SK-N-MC (cell line): ENCODE data around the gene XPC.

ENCODE experiments used
- DNase-seq: peaks from one replicate; pipeline ENCODE4 v3.0.0-alpha.2; 2011; ENCODE audit warnings: low read depth, low spot score
- H3K27ac ChIP-seq: fragments of 200-600 bp; sonication (generic); 2 replicates; pipeline ENCODE4 v1.5.1; 2016; ENCODE audit warnings: mixed run types
- H3K36me3 ChIP-seq: fragments of 200-600 bp; sonication (generic); 2 replicates; pipeline ENCODE4 v1.6.1; 2017; ENCODE audit warnings: antibody characterized with exemption, low read length, mixed read lengths; ENCODE audit not compliant: insufficient read depth
- H3K4me3 ChIP-seq: fragments of 200-600 bp; sonication (generic); 2 replicates; pipeline ENCODE4 v1.5.1; 2016
- H3K9ac ChIP-seq: fragments of 200-600 bp; sonication (generic); 2 replicates; pipeline ENCODE4 v1.8.0; 2017; ENCODE audit warnings: mixed run types, mixed read lengths; ENCODE audit not compliant: insufficient read length
- H3K9me3 ChIP-seq: fragments of 200-600 bp; sonication (generic); 2 replicates; pipeline ENCODE4 v1.6.1; 2017; ENCODE audit warnings: low read depth, mild to moderate bottlenecking, antibody characterized with exemption, low read length, moderate library complexity, mixed read lengths
- EZH2 ChIP-seq: fragments of 200-600 bp; sonication (generic); IDR thresholded peaks from one replicate; pipeline ENCODE4 v1.6.1; 2017; ENCODE audit warnings: antibody characterized with exemption
- FOXP2 ChIP-seq: optimal IDR thresholded peaks from 2 replicates; pipeline ENCODE3; 2011; ENCODE audit warnings: mild to moderate bottlenecking, moderate library complexity; ENCODE audit not compliant: insufficient read depth; ENCODE audit errors: extremely low read length, control extremely low read depth
- POLR2AphosphoS5 ChIP-seq: IDR thresholded peaks from 2 replicates; pipeline ENCODE4 v1.6.1; 2012; ENCODE audit warnings: mild to moderate bottlenecking, low read depth, low read length, borderline replicate concordance

Gene XPC

GRCh38 chr3:14210843-14211594 is 32.6 kb upstream of the XPC start:
- Histone ChIP-seq H3K9ac (no peak overlapping the region), H3K9me3 (no peaks in the 10 kb centered on the region), H3K36me3 (no peaks in the 10 kb centered on the region), H3K27ac (no peak overlapping the region), H3K4me3 (no peak overlapping the region)
- TF ChIP-seq FOXP2 = no peak
- TF ChIP-seq POLR2AphosphoS5 = no peak
- TF ChIP-seq EZH2 = no peak
- no peak for DNase-seq

DNA sequence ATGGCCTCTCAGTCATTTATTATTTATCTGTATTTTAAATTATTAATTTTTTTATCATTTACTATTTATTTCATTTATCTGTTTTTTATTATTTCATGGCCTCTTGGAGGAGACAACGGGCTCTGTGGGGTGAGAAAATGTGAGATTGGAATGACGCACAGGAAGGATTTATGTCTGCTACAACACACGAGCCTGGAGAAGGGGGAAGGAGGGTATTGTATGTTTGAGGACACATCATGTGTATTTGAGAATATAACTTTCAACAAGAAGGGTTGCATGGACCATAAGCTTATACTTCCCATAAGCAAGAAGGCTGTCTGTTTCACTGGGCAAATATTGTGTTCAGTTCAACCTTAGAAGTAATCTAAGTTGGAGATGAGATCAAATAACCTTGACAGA is 31.9 kb upstream of the XPC start:
- Histone ChIP-seq H3K27ac (no peak overlapping the region), H3K9me3 (no peaks in the 10 kb centered on the region), H3K4me3 (no peak overlapping the region), H3K36me3 (no peaks in the 10 kb centered on the region), H3K9ac (no peak overlapping the region)
- no peak for DNase-seq
- TF ChIP-seq EZH2 = no peak
- no peak for TF ChIP-seq POLR2AphosphoS5
- TF ChIP-seq FOXP2 = no peak

- no peak overlapping the region for H3K27ac ChIP-seq
- no peak for DNase-seq
- H3K9me3 ChIP-seq = no peaks in the 10 kb centered on the region
- no peaks in the 10 kb centered on the region for H3K36me3 ChIP-seq
- H3K9ac ChIP-seq = no peak overlapping the region
- no peak overlapping the region for H3K4me3 ChIP-seq
- no peak for TF ChIP-seq POLR2AphosphoS5
- no peak for TF ChIP-seq FOXP2
- TF ChIP-seq EZH2 = no peak
Observed at GRCh38 chr3:14209581-14210289, 31.3 kb upstream of the XPC start.

- Histone ChIP-seq H3K9me3 (no peaks in the 10 kb centered on the region), H3K27ac (no peak overlapping the region), H3K36me3 (no peaks in the 10 kb centered on the region), H3K9ac (no peak overlapping the region), H3K4me3 (no peak overlapping the region)
- no peak for TF ChIP-seq FOXP2
- TF ChIP-seq EZH2 = no peak
- TF ChIP-seq POLR2AphosphoS5 = no peak
- no peak for DNase-seq
Observed at GRCh38 chr3:14208977-14209394, 30.6 kb upstream of the XPC start.

GRCh38 chr3:14208168-14208567 is 29.8 kb upstream of the XPC start:
- H3K4me3 ChIP-seq = no peak overlapping the region
- no peak overlapping the region for H3K9ac ChIP-seq
- DNase-seq = no peak
- H3K9me3 ChIP-seq = no peaks in the 10 kb centered on the region
- H3K36me3 ChIP-seq = no peaks in the 10 kb centered on the region
- no peak overlapping the region for H3K27ac ChIP-seq
- no peak for TF ChIP-seq EZH2
- no peak for TF ChIP-seq POLR2AphosphoS5
- no peak for TF ChIP-seq FOXP2

- TF ChIP-seq POLR2AphosphoS5 (no peak), FOXP2 (no peak), EZH2 (no peak)
- Histone ChIP-seq H3K27ac (no peak overlapping the region), H3K36me3 (no peaks in the 10 kb centered on the region), H3K9ac (no peak overlapping the region), H3K9me3 (no peaks in the 10 kb centered on the region), H3K4me3 (no peak overlapping the region)
- DNase-seq = no peak
Observed at GRCh38 chr3:14206548-14207177, 28.3 kb upstream of the XPC start.

DNA sequence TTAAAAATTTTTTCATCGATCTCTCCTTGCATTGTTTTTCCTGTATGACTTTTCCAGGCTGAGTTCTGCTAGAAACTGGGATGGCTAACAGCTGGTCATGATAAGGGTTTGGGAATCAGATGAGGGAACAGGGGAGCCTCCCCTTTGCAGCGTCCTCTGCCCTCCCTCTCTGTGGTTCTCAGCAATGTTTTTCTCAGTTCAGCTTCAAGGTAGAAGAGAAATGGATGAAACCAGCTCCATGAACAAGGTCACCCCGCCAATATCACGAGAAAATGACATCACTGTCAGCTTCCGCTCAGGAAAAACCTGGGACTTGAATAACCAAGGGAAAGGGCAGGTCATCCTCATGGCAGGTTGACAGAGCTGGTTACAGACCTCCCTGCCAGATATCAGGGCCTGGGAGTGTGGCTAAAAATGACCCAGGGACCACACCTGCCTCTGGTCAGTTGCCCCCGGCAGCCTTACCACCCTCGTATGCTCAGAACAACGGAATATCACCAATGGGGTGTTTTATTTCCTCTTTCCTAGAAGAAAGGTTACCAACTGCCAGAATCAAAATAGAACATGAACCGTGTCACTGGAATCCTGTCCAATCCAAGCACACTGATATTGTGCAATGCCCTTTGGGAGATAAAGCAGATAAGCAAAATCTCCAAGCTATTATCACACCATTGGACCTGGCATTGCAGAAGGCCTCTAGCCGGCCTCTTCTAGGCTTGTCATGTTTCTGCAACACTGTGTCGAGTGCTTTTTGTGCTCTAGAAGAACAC is 26.3 kb upstream of the XPC start:
- Histone ChIP-seq H3K36me3 (no peaks in the 10 kb centered on the region), H3K4me3 (no peak overlapping the region), H3K27ac (no peak overlapping the region), H3K9ac (no peak overlapping the region), H3K9me3 (no peaks in the 10 kb centered on the region)
- no peak for DNase-seq
- no peak for TF ChIP-seq POLR2AphosphoS5
- TF ChIP-seq FOXP2 = no peak
- no peak for TF ChIP-seq EZH2

DNA sequence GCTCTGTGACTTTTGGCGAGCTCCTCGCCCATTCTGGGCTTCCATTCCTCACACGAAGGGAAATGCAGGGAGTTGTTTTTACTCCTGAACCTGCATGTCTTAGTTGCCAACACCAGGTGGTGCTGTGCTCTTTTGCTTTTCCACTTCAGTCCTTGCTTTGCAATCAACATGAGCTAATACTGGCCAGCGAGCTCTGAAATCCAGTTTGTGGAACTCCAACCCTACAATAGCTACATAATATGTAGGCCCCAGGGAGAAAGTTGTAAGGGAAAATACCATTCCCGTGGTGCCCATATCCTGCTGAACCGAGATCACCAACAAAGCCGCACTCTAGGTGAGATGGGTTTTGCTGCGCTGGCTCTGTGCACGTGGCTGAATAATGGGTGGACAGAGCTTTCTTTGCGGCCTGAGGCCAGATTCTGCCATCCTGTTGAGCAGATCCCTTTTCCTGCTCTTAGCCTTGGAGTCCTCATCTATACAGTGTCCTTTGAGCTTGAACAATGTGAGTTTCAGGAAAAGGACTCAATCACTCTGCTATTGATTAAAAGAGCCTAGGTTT is 25.2 kb upstream of the XPC start:
- no peaks in the 10 kb centered on the region for H3K36me3 ChIP-seq
- H3K27ac ChIP-seq = no peak overlapping the region
- H3K9me3 ChIP-seq = no peaks in the 10 kb centered on the region
- DNase-seq = peak; percentile 10
- H3K9ac ChIP-seq = no peak overlapping the region
- no peak overlapping the region for H3K4me3 ChIP-seq
- no peak for TF ChIP-seq POLR2AphosphoS5
- TF ChIP-seq FOXP2 = no peak
- TF ChIP-seq EZH2 = no peak
